HEK293 (cell line): Measurements from ENCODE around the gene USP24.
A peak's percentile ranks its signal among the peaks of the same experiment; 100 is the strongest.

Experiments
- CTCF ChIA-PET: fragments of 350-600 bp; formaldehyde crosslinking; extraction: SDS; loops from one replicate; lab custom pipeline; 2021; ENCODE audit warnings: antibody characterized with exemption; lab: Yijun Ruan, JAX
- POLR2A ChIA-PET: fragments of 300-600 bp; formaldehyde crosslinking; extraction: SDS; loops from one replicate; lab custom pipeline; 2020; ENCODE audit warnings: antibody characterized with exemption, inconsistent platforms; lab: Yijun Ruan, JAX
- H3K27ac ChIP-seq: fragments of 200-500 bp; sonication (Bioruptor generic); 2 replicates; pipeline ENCODE4 v1.5.1; 2014; ENCODE audit warnings: low read depth, low read length, control low read depth, inconsistent platforms; ENCODE audit errors: extremely low read depth
- H3K36me3 ChIP-seq, 2 experiments: fragments of 200-500 bp in 1 of 2; sonication (Bioruptor generic) in 1 of 2; 1 replicate in 1 of 2; 2 replicates in 1 of 2; pipeline ENCODE4 v1.5.1; 2014 to 2017; ENCODE audit warnings: inconsistent platforms in 2 of 2, low read length in 2 of 2; ENCODE audit not compliant: control insufficient read depth in 2 of 2, insufficient read depth in 1 of 2
- H3K4me1 ChIP-seq: fragments of 200-500 bp; sonication (Bioruptor generic); 2 replicates; pipeline ENCODE4 v1.5.1; 2014; ENCODE audit warnings: mild to moderate bottlenecking, low read length, inconsistent platforms; ENCODE audit not compliant: control insufficient read depth, insufficient read depth
- H3K4me3 ChIP-seq: 2 replicates; pipeline ENCODE4 v1.5.1; 2011; ENCODE audit warnings: low read depth, mild to moderate bottlenecking, control low read depth, low read length, moderate library complexity
- H3K9me3 ChIP-seq: fragments of 200-500 bp; sonication (Bioruptor generic); 2 replicates; pipeline ENCODE4 v1.5.1; 2014; ENCODE audit warnings: low read depth, low read length, inconsistent platforms; ENCODE audit not compliant: control insufficient read depth, insufficient read depth
- SALL2 ChIP-seq: fragments of 450-650 bp; formaldehyde crosslinking; IDR thresholded peaks from 2 replicates; pipeline ENCODE4 v1.5.0; 2017; ENCODE audit warnings: missing biosample characterization, mild to moderate bottlenecking, missing genetic modification characterization, borderline replicate concordance
- YY2 ChIP-seq: fragments of 450-650 bp; formaldehyde crosslinking; IDR thresholded peaks from 2 replicates; pipeline ENCODE4 v1.5.1; 2016; ENCODE audit warnings: missing biosample characterization, missing genetic modification characterization
- ZBTB1 ChIP-seq: fragments of 450-650 bp; formaldehyde crosslinking; IDR thresholded peaks from 2 replicates; pipeline ENCODE4 v1.5.1; 2016; ENCODE audit warnings: missing biosample characterization, missing genetic modification characterization
- ZFHX2 ChIP-seq: fragments of 450-650 bp; formaldehyde crosslinking; conservative IDR thresholded peaks from 2 replicates; pipeline ENCODE4 v1.5.1; 2016; ENCODE audit warnings: missing biosample characterization, missing genetic modification characterization
- ZFP3 ChIP-seq: fragments of 450-650 bp; formaldehyde crosslinking; IDR thresholded peaks from 2 replicates; pipeline ENCODE4 v1.5.1; 2016; ENCODE audit warnings: low read depth, missing biosample characterization, missing genetic modification characterization
- ZFP41 ChIP-seq: fragments of 450-650 bp; formaldehyde crosslinking; IDR thresholded peaks from 2 replicates; pipeline ENCODE4 v1.5.1; 2016; ENCODE audit warnings: missing biosample characterization, missing genetic modification characterization, borderline replicate concordance
- ZNF324 ChIP-seq: fragments of 450-650 bp; formaldehyde crosslinking; IDR thresholded peaks from 2 replicates; pipeline ENCODE4 v1.5.1; 2016; ENCODE audit warnings: missing biosample characterization, missing genetic modification characterization
- ZNF341 ChIP-seq: fragments of 450-650 bp; formaldehyde crosslinking; IDR thresholded peaks from 2 replicates; pipeline ENCODE4; 2016; ENCODE audit warnings: low read depth, missing biosample characterization, missing genetic modification characterization
- ZNF366 ChIP-seq: fragments of 450-650 bp; formaldehyde crosslinking; conservative IDR thresholded peaks from 2 replicates; pipeline ENCODE4 v1.5.1; 2016; ENCODE audit warnings: missing biosample characterization, missing genetic modification characterization
- ZNF561 ChIP-seq: fragments of 450-650 bp; IDR thresholded peaks from 2 replicates; pipeline ENCODE4 v1.5.1; 2018; ENCODE audit warnings: missing biosample characterization, missing genetic modification characterization, borderline replicate concordance
- ZNF768 ChIP-seq: fragments of 450-650 bp; formaldehyde crosslinking; IDR thresholded peaks from 2 replicates; pipeline ENCODE4 v1.5.1; 2018; ENCODE audit warnings: missing biosample characterization, mild to moderate bottlenecking, missing genetic modification characterization
- TF ChIP-seq, protein P1 (sequence below): fragments of 450-650 bp; formaldehyde crosslinking; IDR thresholded peaks from 2 replicates; pipeline ENCODE4 v1.5.1; 2017; ENCODE audit warnings: missing biosample characterization, missing genetic modification characterization
- TF ChIP-seq, protein P2 (sequence below): fragments of 450-650 bp; formaldehyde crosslinking; IDR thresholded peaks from 2 replicates; pipeline ENCODE4 v1.5.1; 2016; ENCODE audit warnings: missing biosample characterization, missing genetic modification characterization
- TF ChIP-seq, protein P3 (sequence below): fragments of 450-650 bp; formaldehyde crosslinking; IDR thresholded peaks from 2 replicates; pipeline ENCODE4 v1.5.1; 2016; ENCODE audit warnings: missing biosample characterization, missing genetic modification characterization
- TF ChIP-seq, protein P4 (sequence below): fragments of 450-650 bp; formaldehyde crosslinking; optimal IDR thresholded peaks from 2 replicates; pipeline ENCODE3; 2016; ENCODE audit warnings: missing biosample characterization, mild to moderate bottlenecking, missing genetic modification characterization

USP24 gene

DNA sequence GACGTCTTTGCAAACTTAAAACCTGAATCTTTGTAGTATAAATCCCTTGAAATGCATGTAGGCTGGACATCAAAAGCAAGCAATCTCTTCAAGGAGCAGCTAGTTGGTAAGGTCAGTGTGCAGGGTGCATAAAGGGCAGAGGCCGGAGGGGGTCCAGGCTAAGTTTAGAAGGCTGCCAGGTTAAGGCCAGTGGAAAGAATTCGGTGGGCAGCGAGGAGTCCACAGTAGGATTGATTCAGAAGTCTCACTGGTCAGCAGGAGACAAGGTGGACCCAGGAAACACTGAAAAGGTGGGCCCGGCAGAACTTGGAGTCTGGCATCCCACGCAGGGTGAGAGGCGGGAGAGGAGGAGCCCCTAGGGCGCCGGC, 176.2 kb downstream of the USP24 start:
- ChIA-PET POLR2A (no interaction called here), CTCF (interaction anchor here (0.6 kb wide), 1 partner anchor 1898 kb away, joined by 5 read pairs; no protein-coding TSS in a partner anchor)
- no peak for TF ChIP-seq ZFP3 (tag by site-specific recombination)
- TF ChIP-seq ZFHX2 (tag by site-specific recombination): 0 out of 2 replicates have a peak, but pooled peaks have one; percentile 10
- H3K9me3 ChIP-seq: no peaks in the 10 kb centered on the region
- no peaks in the 10 kb centered on the region for H3K4me1 ChIP-seq
- no peak overlapping the region for H3K4me3 ChIP-seq
- H3K36me3 ChIP-seq: no peaks in the 10 kb centered on the region
- no peak overlapping the region for H3K27ac ChIP-seq

DNA sequence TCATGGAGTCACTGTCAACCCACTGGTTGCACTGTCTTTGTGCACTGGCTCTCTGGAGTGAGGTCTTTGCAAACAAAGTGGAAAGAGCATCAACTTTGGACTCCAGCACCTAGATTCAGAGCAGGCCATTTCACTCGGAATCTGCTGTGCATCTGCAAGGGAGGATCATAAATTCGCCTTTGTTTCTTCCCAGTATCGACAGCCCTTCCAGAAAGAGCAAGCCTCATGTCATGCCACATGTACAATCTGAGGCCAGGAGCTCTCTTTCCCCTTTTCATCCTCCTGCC, 176.7 kb downstream of the USP24 start:
- TF ChIP-seq YY2 (tag by site-specific recombination) (no peak), ZNF324 (tag by site-specific recombination) (no peak), ZNF768 (tag by site-specific recombination) (no peak), ZFP41 (tag by site-specific recombination) (no peak)
- Histone ChIP-seq H3K9me3 (no peaks in the 10 kb centered on the region), H3K4me3 (no peak overlapping the region), H3K4me1 (no peaks in the 10 kb centered on the region), H3K27ac (no peak overlapping the region), H3K36me3 (no peaks in the 10 kb centered on the region)
- ChIA-PET CTCF (interaction anchor here (0.6 to 0.8 kb wide), 2 partner anchors 88 to 1897 kb away, joined by 4 to 5 read pairs; no protein-coding TSS in a partner anchor), POLR2A (no interaction called here)

DNA sequence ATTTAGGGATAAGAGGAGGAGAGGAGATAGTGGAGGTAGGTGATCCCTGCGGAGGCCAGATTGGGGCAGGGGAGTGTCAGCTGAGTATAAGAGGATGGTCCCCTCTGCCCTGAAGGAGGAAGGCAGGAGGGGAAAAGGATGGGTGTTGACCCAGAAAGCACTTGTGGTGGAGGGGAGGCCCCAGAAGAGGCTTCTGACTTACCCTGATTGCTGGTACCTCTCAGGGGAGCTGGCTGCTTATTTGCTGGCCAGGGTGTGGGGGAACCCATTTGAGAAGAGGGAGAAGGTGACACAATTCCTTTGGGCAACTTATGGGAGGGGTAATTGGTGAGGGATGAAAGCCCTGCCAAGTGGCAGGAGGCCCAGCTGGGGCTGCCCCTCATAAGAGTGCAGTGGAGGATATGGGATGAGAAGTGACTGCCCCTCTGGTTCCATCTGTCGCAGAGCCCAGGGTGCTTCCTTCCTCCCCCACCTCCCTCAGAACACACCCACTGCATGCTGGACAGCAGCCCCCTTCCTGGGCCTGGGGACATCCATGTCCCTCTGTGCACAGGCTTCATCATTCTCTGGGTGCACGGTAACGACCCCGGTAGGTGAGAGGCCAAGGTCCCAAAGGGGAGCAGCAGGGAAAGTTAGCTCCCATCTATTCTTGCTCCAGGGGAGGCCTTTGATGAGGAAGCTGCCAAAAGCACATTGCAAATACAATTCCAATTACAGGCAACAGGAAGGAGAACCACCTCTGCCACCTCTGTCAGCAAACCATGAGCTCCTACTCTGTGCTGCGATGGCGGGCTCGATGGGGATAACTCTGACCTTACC, 177.2 kb downstream of the USP24 start:
- no peak overlapping the region for H3K4me3 ChIP-seq
- no peaks in the 10 kb centered on the region for H3K4me1 ChIP-seq
- H3K36me3 ChIP-seq: no peaks in the 10 kb centered on the region
- no peaks in the 10 kb centered on the region for H3K9me3 ChIP-seq
- POLR2A ChIA-PET: no interaction called here
- TF ChIP-seq, protein P1, sequence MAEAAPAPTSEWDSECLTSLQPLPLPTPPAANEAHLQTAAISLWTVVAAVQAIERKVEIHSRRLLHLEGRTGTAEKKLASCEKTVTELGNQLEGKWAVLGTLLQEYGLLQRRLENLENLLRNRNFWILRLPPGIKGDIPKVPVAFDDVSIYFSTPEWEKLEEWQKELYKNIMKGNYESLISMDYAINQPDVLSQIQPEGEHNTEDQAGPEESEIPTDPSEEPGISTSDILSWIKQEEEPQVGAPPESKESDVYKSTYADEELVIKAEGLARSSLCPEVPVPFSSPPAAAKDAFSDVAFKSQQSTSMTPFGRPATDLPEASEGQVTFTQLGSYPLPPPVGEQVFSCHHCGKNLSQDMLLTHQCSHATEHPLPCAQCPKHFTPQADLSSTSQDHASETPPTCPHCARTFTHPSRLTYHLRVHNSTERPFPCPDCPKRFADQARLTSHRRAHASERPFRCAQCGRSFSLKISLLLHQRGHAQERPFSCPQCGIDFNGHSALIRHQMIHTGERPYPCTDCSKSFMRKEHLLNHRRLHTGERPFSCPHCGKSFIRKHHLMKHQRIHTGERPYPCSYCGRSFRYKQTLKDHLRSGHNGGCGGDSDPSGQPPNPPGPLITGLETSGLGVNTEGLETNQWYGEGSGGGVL: peak; percentile 45; the same call in 1 of the 2 replicates
- TF ChIP-seq, protein P2, sequence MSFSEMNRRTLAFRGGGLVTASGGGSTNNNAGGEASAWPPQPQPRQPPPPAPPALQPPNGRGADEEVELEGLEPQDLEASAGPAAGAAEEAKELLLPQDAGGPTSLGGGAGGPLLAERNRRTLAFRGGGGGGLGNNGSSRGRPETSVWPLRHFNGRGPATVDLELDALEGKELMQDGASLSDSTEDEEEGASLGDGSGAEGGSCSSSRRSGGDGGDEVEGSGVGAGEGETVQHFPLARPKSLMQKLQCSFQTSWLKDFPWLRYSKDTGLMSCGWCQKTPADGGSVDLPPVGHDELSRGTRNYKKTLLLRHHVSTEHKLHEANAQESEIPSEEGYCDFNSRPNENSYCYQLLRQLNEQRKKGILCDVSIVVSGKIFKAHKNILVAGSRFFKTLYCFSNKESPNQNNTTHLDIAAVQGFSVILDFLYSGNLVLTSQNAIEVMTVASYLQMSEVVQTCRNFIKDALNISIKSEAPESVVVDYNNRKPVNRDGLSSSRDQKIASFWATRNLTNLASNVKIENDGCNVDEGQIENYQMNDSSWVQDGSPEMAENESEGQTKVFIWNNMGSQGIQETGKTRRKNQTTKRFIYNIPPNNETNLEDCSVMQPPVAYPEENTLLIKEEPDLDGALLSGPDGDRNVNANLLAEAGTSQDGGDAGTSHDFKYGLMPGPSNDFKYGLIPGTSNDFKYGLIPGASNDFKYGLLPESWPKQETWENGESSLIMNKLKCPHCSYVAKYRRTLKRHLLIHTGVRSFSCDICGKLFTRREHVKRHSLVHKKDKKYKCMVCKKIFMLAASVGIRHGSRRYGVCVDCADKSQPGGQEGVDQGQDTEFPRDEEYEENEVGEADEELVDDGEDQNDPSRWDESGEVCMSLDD: no peak
- TF ChIP-seq SALL2 (tag by site-specific recombination) (no peak), ZNF341 (tag by site-specific recombination) (no peak), ZFP41 (tag by site-specific recombination) (no peak), ZNF561 (tag by site-specific recombination) (no peak), ZNF366 (tag by site-specific recombination) (no peak), ZBTB1 (no peak)
- TF ChIP-seq, protein P3, sequence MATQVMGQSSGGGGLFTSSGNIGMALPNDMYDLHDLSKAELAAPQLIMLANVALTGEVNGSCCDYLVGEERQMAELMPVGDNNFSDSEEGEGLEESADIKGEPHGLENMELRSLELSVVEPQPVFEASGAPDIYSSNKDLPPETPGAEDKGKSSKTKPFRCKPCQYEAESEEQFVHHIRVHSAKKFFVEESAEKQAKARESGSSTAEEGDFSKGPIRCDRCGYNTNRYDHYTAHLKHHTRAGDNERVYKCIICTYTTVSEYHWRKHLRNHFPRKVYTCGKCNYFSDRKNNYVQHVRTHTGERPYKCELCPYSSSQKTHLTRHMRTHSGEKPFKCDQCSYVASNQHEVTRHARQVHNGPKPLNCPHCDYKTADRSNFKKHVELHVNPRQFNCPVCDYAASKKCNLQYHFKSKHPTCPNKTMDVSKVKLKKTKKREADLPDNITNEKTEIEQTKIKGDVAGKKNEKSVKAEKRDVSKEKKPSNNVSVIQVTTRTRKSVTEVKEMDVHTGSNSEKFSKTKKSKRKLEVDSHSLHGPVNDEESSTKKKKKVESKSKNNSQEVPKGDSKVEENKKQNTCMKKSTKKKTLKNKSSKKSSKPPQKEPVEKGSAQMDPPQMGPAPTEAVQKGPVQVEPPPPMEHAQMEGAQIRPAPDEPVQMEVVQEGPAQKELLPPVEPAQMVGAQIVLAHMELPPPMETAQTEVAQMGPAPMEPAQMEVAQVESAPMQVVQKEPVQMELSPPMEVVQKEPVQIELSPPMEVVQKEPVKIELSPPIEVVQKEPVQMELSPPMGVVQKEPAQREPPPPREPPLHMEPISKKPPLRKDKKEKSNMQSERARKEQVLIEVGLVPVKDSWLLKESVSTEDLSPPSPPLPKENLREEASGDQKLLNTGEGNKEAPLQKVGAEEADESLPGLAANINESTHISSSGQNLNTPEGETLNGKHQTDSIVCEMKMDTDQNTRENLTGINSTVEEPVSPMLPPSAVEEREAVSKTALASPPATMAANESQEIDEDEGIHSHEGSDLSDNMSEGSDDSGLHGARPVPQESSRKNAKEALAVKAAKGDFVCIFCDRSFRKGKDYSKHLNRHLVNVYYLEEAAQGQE (tag by site-specific recombination): peak; percentile 64
- TF ChIP-seq, protein P4, sequence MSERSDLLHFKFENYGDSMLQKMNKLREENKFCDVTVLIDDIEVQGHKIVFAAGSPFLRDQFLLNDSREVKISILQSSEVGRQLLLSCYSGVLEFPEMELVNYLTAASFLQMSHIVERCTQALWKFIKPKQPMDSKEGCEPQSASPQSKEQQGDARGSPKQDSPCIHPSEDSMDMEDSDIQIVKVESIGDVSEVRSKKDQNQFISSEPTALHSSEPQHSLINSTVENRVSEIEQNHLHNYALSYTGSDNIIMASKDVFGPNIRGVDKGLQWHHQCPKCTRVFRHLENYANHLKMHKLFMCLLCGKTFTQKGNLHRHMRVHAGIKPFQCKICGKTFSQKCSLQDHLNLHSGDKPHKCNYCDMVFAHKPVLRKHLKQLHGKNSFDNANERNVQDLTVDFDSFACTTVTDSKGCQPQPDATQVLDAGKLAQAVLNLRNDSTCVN (tag by site-specific recombination): no peak
- TF ChIP-seq, all 188 proteins: peak for 2
- CTCF ChIA-PET: interaction anchor here (0.8 kb wide), 1 partner anchor 87 kb away, joined by 4 read pairs; no protein-coding TSS in a partner anchor
- no peak overlapping the region for H3K27ac ChIP-seq
